Adrenal gland (tissue), 5 donors: ENCODE results near the gene RGS14.
A peak's percentile ranks its signal among the peaks of the same experiment; 100 is the strongest.

Experiments used
- CTCF ChIP-seq, 6 experiments: fragments of 450-650 bp in 4 of 6; fragments of 200-600 bp in 2 of 6; sonication (generic) in 1 of 6; IDR thresholded peaks; 1 replicate in 5 of 6; 2 replicates in 1 of 6; pipeline versions ENCODE4 v1.5.1 to v1.8.0; 2016 to 2021; ENCODE audit warnings: antibody characterized with exemption in 6 of 6, mild to moderate bottlenecking in 2 of 6, moderate library complexity in 1 of 6
- POLR2A ChIP-seq, 2 donors: fragments of 450-650 bp; IDR thresholded peaks; one replicate each; pipeline ENCODE4 v1.6.1; 2017; ENCODE audit warnings: antibody characterized with exemption in 2 of 2, mild to moderate bottlenecking in 2 of 2, moderate library complexity in 1 of 2
- donor health status: DM: no; HTN: no; CAD: no.

DNA sequence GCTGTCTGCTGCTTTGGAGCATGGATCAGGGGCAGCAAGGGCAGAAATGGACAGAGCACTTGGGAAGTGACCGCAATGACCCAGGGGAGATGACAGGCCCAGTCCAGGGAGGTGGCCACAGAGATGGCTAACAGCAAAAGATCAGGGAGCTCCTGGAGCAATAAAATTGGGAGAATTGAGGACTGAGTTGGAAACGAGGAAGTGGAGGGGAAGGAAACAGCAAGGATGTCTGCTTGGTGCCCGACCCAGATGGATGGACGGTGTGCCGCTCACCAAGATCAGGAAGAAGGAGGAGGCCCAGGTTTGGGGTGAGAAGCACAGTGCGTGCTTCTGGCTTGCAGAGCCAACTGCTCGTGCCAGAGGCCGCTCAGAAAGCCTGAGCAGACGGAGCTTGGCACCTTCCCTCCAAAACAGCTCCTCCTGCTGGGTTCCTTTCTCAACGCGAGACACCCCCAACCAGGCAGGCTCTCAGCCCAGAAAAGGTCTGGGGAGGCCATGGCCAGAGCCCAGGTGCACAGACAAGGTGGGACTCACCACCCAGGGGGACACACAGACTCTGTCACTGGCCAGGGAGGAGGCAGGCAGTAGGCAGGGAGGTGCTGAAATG lies 24.8 kb downstream of the RGS14 start:
- TF ChIP-seq CTCF (IDR thresholded peaks at IDR 0.05) (peak in 2 of 6 experiments; percentile 7 to 32), POLR2A (IDR thresholded peaks at IDR 0.05) (no peak)
